Esophagus squamous epithelium (tissue), 4 donors: ENCODE data around the gene CMTM3.

Source experiments
- CTCF ChIP-seq, 6 experiments: fragments of 450-650 bp in 4 of 6; fragments of 200-600 bp in 2 of 6; sonication (generic) in 2 of 6; IDR thresholded peaks; one replicate each; pipeline ENCODE4 v1.5.1; 2016 to 2019; ENCODE audit warnings: antibody characterized with exemption in 6 of 6, mild to moderate bottlenecking in 4 of 6, moderate library complexity in 4 of 6
- POLR2A ChIP-seq, 4 donors: fragments of 450-650 bp; IDR thresholded peaks; one replicate each; pipeline ENCODE4 v1.6.1; 2017; ENCODE audit warnings: antibody characterized with exemption in 4 of 4, mild to moderate bottlenecking in 4 of 4, moderate library complexity in 3 of 4

- TF ChIP-seq POLR2A (IDR thresholded peaks at IDR 0.05) (no peak), CTCF (IDR thresholded peaks at IDR 0.05) (no peak)
Measured at GRCh38 chr16:66562986-66563385, 41.5 kb upstream of the CMTM3 start.
